ENCODE measurements around the gene CEMIP2.
"Not testable (repeated sequence)": the region's sequence is repeated elsewhere in the genome, so short reads cannot be mapped to it uniquely, and the experiment has no call there.

The CEMIP2 gene

GRCh38 chr9:71675105-71675856, 93.0 kb downstream of the CEMIP2 start:
- no peak for DNase-seq

GRCh38 chr9:71672573-71672972, 95.7 kb downstream of the CEMIP2 start:
- no peak for DNase-seq

DNA sequence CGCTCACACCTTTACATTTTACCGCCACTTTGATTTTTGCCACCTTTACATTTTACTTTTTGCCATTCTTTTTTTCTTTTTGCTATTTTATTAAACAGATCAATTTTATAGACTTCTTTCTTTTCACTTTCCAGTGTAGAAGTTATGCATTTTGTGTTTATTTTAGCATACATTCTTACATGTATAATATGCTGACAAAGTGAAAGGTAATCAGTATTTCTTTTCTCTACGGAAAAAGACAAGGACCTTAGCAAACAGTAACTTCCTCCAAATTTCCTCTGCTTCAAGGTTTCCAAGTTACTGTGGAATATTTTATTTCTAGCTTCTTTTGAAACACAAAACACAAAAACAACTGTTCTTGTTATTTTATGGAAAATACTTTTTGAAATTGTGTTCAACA, 97.0 kb downstream of the CEMIP2 start:
- DNase-seq = no peak

GRCh38 chr9:71670121-71670520, 98.2 kb downstream of the CEMIP2 start:
- no peak for DNase-seq

DNA sequence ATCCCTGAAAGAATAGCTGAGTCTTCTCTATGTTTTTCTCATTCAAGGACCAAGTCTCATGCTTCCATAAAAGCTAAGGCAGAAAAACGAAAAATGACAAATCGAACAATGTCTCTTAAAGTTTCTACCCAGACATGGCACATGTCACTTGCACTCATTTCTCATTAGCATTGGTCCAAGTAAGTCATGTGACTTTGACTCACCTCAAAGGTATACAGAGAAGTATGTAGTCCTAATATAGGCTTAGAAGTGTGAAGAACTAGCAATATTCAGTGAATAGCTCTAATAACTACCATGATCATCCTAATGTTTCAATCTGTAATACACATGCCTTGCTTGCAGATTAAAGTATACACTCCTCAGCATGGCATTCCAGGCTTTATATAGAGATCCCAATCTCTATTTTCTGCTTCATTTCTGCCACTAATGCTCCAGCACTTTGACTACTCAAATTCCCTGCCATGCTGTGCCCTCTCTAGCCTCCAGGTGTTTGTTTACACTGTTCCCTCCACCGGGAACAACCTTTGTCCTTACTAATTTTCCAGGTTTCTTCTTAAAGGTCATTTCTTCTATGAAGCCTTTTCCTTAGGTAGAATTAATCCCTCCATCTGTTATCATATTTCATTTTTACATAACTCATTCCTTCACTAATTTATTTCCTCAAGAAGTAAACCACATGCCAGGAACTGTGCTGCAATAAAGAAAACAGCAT, 98.9 kb downstream of the CEMIP2 start:
- DNase-seq = no peak

DNA sequence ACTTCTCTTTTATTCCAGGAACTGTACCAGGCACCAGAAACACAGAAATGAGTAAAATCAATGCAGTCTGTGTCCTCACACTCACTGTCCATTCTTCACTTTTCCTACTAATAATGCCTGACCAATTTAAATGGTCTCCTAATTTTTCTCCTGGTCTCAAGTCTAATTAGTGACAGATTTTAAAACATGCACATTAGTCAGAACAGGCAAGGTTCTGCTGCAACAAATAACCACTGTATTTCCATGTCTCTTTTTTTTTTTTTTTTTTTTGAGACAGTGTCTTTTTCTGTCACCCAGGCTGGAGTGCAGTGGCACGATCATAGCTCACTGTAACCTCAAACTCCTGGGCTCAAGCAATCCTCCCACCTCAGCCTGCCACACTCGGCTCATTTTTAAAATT, 99.6 kb downstream of the CEMIP2 start:
- DNase-seq = no peak

DNA sequence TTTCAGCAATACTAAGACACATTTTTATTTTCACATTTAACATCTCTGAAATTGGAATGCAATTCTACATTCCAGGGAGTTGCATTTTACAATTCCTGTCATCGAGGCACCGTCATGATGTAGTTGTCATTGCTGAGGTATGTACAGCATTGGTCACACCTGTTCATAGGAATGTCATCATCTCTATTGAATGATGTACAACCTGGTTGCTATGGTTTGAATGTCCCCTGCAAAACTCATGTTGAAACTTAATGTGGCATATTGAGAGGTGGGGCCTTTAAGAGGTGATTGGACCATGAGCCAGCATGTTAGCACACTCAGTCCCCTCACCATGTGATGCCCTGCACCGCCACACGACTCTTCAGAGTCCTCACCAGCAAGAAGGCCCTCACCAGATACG, 103.1 kb downstream of the CEMIP2 start:
- no peak for DNase-seq

DNA sequence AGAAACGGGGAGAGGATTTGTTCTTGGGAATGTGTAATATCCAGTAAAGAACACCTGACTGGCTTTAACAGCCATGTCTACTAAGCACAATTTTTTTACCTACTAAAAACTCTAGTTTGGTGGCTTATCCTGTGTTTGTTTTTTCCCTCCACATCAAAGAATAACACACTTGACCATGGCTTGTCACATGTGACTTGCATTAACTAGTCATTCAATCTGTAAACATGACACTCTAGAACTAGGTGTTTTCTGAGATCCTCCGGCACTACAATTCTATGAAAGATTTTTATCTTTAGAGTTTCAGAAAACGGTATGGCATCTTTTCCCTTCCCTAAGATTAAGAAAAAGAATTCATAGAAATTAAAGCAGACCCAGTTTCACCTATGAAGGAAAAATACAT, 103.7 kb downstream of the CEMIP2 start:
- DNase-seq = no peak

GRCh38 chr9:71663931-71664459, 104.3 kb downstream of the CEMIP2 start:
- no peak for DNase-seq

GRCh38 chr9:71663216-71663615, 105.1 kb downstream of the CEMIP2 start:
- DNase-seq = no peak

GRCh38 chr9:71662082-71662481, 106.2 kb downstream of the CEMIP2 start:
- no peak for DNase-seq

DNA sequence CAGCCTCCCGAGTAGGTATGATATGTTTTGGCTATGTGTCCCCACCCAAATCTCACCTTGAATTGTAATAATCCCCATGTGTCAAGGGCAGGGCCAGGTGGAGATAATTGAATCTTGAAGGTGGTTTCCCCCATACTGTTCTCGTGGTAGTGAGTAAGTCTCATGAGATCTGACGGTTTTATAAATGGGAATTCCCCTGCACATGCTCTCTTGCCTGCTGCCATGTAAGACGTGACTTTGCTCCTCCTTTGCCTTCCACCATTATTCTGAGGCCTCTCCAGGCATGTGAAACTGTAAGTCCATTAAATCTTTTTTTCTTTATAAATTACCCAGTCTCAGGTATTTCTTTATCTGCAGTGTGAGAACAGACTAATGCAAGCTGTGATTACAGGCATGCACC, 111.0 kb downstream of the CEMIP2 start:
- not testable (repeated sequence) for DNase-seq

DNA sequence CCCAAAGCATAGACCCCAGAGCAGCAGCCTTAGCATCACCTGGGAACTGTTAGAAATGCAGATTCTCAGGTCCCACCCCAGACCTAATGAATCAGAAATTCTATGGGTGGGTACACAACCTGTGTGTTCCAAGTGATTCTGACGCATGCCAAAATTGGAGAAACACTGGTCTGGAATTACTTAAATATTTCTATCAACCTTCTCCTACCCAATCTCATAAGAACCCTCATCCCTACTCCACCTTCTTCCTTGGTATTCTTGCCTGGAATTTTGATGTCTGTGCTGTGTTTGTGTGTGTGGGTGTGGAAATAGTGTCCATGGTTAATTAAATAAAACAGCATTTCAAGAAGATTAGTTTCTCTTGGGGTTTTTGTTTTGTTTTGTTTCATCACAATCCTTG, 111.8 kb downstream of the CEMIP2 start:
- no peak for DNase-seq

GRCh38 chr9:71655778-71656177, 112.5 kb downstream of the CEMIP2 start:
- no peak for DNase-seq

DNA sequence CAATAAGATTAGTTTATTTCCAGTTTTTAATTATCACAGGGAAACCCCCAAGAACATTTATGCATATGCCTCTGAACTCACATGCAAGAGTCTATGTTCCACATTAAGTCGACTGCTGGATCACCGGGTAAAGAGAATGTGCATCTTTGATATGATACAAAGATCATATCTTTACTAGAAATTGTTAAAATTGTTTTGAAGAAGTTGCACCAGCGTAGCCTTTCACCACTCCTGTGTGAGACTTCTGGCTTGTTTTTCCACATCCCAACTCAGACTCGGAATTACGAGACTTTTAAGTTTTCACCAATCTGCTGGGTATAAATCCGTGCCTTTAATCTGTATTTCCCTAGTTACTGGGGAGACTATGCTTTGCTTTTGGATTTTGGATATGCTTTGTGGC, 113.2 kb downstream of the CEMIP2 start:
- no peak for DNase-seq

DNA sequence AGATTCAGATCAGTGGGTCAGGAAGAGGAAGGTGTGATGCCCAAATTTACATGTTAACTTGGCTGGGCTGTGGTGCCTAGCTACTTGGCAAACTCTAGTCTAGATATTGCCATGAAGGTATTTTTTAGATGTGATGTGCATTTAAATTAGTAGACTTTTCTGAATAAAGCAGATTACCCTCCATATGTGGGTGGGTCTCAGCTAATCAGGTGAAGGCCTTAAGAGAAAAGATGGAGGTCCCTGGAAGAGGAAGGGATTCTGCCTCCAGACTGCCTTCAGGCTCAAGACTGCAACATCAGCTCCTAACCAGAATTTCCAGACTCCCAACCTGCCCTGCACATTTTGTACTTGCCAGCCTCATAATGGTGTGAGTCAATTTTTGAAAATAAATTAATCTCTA, 115.8 kb downstream of the CEMIP2 start:
- DNase-seq = no peak

- no peak for DNase-seq
These were observed 119.9 kb downstream of the CEMIP2 start for GRCh38 chr9:71648453-71648852.

- DNase-seq = peak; percentile 29
These were observed 121.2 kb downstream of the CEMIP2 start for GRCh38 chr9:71647094-71647591.

DNA sequence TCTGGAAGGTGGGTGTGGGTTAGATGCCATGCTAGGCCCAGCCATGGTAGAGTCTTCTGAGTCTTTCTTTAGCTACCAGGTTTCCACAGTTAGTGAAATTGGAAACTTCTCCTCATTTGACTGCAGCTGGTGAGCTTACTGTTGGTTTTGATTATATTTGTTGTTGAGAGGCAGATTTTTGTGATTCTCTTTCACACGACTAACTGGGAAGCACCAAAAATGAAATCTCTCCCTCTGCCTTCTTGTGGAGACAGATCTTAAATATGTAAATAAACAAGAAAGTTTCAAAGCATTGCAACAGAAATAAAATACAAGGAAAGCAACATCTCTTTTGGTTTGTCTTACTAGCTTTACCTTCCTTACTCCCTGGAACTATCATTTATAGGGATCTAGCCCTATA, 122.2 kb downstream of the CEMIP2 start:
- no peak for DNase-seq

GRCh38 chr9:71644819-71645362, 123.4 kb downstream of the CEMIP2 start:
- no peak for DNase-seq

- DNase-seq = no peak
These were observed 125.0 kb downstream of the CEMIP2 start for GRCh38 chr9:71643330-71643729.

DNA sequence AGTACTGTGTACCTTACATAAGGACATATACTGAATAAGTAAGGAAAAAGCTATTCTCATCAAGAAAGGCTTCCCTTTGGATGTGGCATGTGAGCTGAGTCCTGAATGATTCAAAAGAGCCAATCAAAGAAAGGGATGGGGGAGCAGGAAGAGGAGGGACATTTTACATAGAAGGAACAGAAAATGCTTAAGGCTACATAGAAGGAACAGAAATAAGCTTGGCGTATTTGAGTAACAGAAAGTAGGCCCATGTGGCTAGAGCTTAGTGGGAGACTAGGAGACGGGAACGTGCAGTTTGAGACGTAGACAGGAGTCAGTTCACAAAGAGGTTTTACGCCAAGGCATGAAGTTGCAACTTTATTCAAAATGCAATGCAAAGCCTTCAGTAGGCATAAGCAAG, 126.3 kb downstream of the CEMIP2 start:
- no peak for DNase-seq

- DNase-seq = peak; percentile 53
These were observed 129.7 kb downstream of the CEMIP2 start for GRCh38 chr9:71638627-71639026.

- no peak for DNase-seq
These were observed 130.4 kb downstream of the CEMIP2 start for GRCh38 chr9:71637926-71638325.

Data from CD4-positive, alpha-beta T cell treated with Interleukin-10 for 1 hour (primary cell).